Heart left ventricle (tissue), 16 donors: ENCODE data around the gene GRIA1. TPM values are rescaled to one million over a fixed set of nuclear protein-coding genes. Genes with fewer than 3 reads are reported as not detected.

ENCODE experiments used
- ATAC-seq, 4 donors: fragments of 200-7000 bp; cut with Tn5 transposase; one replicate each; pipeline ENCODE4 v1.9.1; 2020 to 2022; ENCODE audit warnings: moderate library complexity in 4 of 4, mild to moderate bottlenecking in 3 of 4, moderate number of reproducible peaks in 1 of 4
- DNase-seq, 5 donors: peaks; one replicate each; pipeline ENCODE4 v3.0.0-alpha.2; 2020
- H3K27ac ChIP-seq, 12 donors: fragments of 200-600 bp; sonication (generic) in 4 of 12; one replicate each; pipeline versions ENCODE4 v1.5.0 to v1.8.0; 2016 to 2022; ENCODE audit warnings: mild to moderate bottlenecking in 2 of 12
- H3K27me3 ChIP-seq, 9 donors: fragments of 200-600 bp; sonication (generic) in 2 of 9; one replicate each; pipeline versions ENCODE4 v1.5.1 to v1.8.0; 2016 to 2022; ENCODE audit warnings: mild to moderate bottlenecking in 3 of 9
- H3K36me3 ChIP-seq, 9 donors: fragments of 200-600 bp; sonication (generic) in 2 of 9; one replicate each; pipeline versions ENCODE4 v1.5.0 to v1.8.0; 2018 to 2022; ENCODE audit warnings: mild to moderate bottlenecking in 2 of 9
- H3K4me1 ChIP-seq, 12 donors: fragments of 200-600 bp; sonication (generic) in 4 of 12; one replicate each; pipeline versions ENCODE4 v1.5.0 to v1.8.0; 2016 to 2022; ENCODE audit warnings: mild to moderate bottlenecking in 3 of 12
- H3K4me3 ChIP-seq, 12 donors: fragments of 200-600 bp; sonication (generic) in 4 of 12; one replicate each; pipeline versions ENCODE4 v1.5.0 to v1.8.0; 2017 to 2022; ENCODE audit warnings: mild to moderate bottlenecking in 9 of 12, moderate library complexity in 4 of 12
- H3K9me3 ChIP-seq, 12 donors: fragments of 200-600 bp; sonication (generic) in 4 of 12; one replicate each; pipeline versions ENCODE4 v1.5.0 to v1.8.0; 2016 to 2022; ENCODE audit warnings: mild to moderate bottlenecking in 1 of 12
- CTCF ChIP-seq, 12 donors: fragments of 200-600 bp; sonication (generic) in 4 of 12; IDR thresholded peaks; one replicate each; pipeline versions ENCODE4 v1.5.0 to v1.8.0; 2018 to 2022; ENCODE audit warnings: antibody characterized with exemption in 12 of 12, mild to moderate bottlenecking in 5 of 12
- POLR2A ChIP-seq, 2 donors: fragments of 450-650 bp; IDR thresholded peaks; one replicate each; pipeline ENCODE4 v1.6.1; 2017; ENCODE audit warnings: antibody characterized with exemption in 2 of 2, mild to moderate bottlenecking in 2 of 2, moderate library complexity in 2 of 2
- WGBS, 4 donors: extraction: QIAGEN DNeasy Blood & Tissue Kit in 2 of 4; methylation state at CpG; one replicate each; pipeline versions ENCODE4 v1.1.5 to v1.1.7; 2013 to 2018; 5-methylcytosine and 5-hydroxymethylcytosine counted together
- intact Hi-C, 10 donors: fragments of 100-400 bp; cut with DNase I; formaldehyde crosslinking; loops; one replicate each; pipeline versions ENCODE4 v1.11.1 to v1.14.2; 2022
- polyA plus RNA-seq, 2 donors: library from polyadenylated mRNA; stranded (reverse); fragments of 200-250 nt; gene quantifications; one replicate each; pipeline ENCODE4 v1.2.3, GENCODE V29; 2013
- total RNA-seq, 9 donors: library from RNA; depleted of rRNA in 2 of 9; stranded (reverse); fragments of >200 nt in 2 of 9; fragmentation: NEBNext Ultra II Directional in 3 of 9; extraction: Animal tissue kit (Norgen Biotek cat#: 25700) in 3 of 9; gene quantifications; one replicate each; pipeline versions ENCODE4 v1.1.0 to v1.2.4, GENCODE V29; 2016 to 2023
- donor health status: ischemic (EF 13 %, LVEDD 7.1; RV severe dilation, severe dysfunction).
- donor health status: healthy with polysubstance abuse.
- donor health status: DM: no; HTN: yes; CAD: no.
- donor health status: DM: no; HTN: no; CAD: no.
- donor health status: ischemic (EF 25% LVEDD 6.9; RV normal size, moderate dysfunction).
- donor health status: ischemic (EF 25% LVEDD 5.7; RV mildly dilated, moderate dysfunction).
- donor health status: healthy.
- donor health status: DM: yes; HTN: yes; CAD: no.
- donor health status: ischemic (EF 35%, LVEDD 5.7; RV mildly dilated, moderate dysfunction).
- donor health status: nonischemic (EF 11% LVEDD 7.7; RV severe dilation, severe dysfunction).
- donor health status: DM: yes; HTN: yes; CAD: no.
- donor health status: PGD.
- donor health status: ischemic (EF 29% LVEDD 5.4; RV normal size, mild dysfunction).
- donor health status: nonischemic (EF 23%, LVEDD 6.1; RV moderate dilation, normal function).

Gene GRIA1
- total and polyA plus RNA-seq, 11 donors = 0.07 to 1.5 (median 0.37) TPM; not detected in 3

- no peak for ATAC-seq
- Histone ChIP-seq H3K27ac (no peak overlapping the region), H3K4me1 (no peaks in the 10 kb centered on the region), H3K9me3 (no peaks in the 10 kb centered on the region), H3K27me3 (no peaks in the 10 kb centered on the region), H3K4me3 (no peak overlapping the region), H3K36me3 (no peaks in the 10 kb centered on the region)
- DNase-seq = no peak
- intact Hi-C loops = no loop called here
- no peak for TF ChIP-seq POLR2A (IDR thresholded peaks at IDR 0.05)
- no peak for TF ChIP-seq CTCF (IDR thresholded peaks at IDR 0.05)
These were observed 301.8 kb downstream of the GRIA1 start for GRCh38 chr5:153792305-153792704.

- H3K36me3 ChIP-seq = no peaks in the 10 kb centered on the region
- H3K27me3 ChIP-seq = no peaks in the 10 kb centered on the region
- no peaks in the 10 kb centered on the region for H3K9me3 ChIP-seq
- no peaks in the 10 kb centered on the region for H3K4me1 ChIP-seq
- ATAC-seq = no peak
- DNase-seq = no peak
- no peak overlapping the region for H3K27ac ChIP-seq
- H3K4me3 ChIP-seq = no peak overlapping the region
- TF ChIP-seq POLR2A (IDR thresholded peaks at IDR 0.05) (no peak), CTCF (IDR thresholded peaks at IDR 0.05) (no peak)
- WGBS, 4 donors = 96 to 100% (median 98%) methylated on average over 1 of the region's 1 CpG
- intact Hi-C loops = no loop called here
These were observed 303.2 kb downstream of the GRIA1 start for GRCh38 chr5:153793699-153794098.

DNA sequence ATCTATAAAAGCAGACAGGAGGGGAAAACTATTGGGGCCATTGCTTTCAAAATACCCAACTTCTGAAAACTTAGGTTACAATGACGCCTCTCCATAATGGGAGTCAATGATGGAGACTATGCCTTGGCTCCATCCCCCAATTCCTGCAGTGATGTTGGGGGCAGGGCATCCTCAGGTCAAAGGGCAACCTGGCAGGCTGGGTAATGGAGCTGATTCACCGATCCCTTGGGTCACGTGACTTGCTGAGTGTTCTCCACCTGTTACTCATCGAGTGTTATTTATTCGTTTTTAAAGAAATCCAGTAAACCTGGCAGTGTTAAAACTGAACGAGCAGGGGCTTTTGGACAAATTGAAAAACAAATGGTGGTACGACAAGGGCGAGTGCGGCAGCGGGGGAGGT is 303.9 kb downstream of the GRIA1 start:
- H3K27me3 ChIP-seq = no peaks in the 10 kb centered on the region
- DNase-seq (no peak), ATAC-seq (no peak)
- H3K4me3 ChIP-seq = no peak overlapping the region
- no peaks in the 10 kb centered on the region for H3K36me3 ChIP-seq
- no peak overlapping the region for H3K27ac ChIP-seq
- WGBS, 4 donors = 93 to 95% (median 94%) methylated on average over 10 of the region's 10 CpGs
- intact Hi-C loops = no loop called here
- H3K9me3 ChIP-seq = no peaks in the 10 kb centered on the region
- TF ChIP-seq POLR2A (IDR thresholded peaks at IDR 0.05) (no peak), CTCF (IDR thresholded peaks at IDR 0.05) (no peak)
- H3K4me1 ChIP-seq = no peaks in the 10 kb centered on the region

DNA sequence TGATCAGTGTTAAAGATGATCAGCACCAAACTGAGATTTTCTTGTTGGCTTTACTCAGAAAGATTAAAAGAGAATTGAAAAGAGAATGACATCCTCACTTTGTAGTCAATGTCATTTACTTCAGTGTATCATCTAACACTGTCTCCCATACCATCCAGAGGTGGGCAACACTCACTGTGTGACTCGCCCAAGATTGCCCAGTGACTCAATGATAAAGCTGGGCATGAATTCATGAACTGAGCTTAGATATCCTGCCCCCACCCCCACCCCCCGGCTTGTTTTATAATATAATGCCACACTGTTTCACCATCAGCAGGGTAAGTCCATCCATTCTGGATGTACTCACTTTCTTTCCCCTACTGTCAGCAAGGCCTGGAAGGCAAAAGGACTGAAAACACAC is 306.1 kb downstream of the GRIA1 start:
- ATAC-seq (no peak), DNase-seq (no peak)
- H3K27me3 ChIP-seq = no peaks in the 10 kb centered on the region
- no peak for TF ChIP-seq CTCF (IDR thresholded peaks at IDR 0.05)
- no peak for TF ChIP-seq POLR2A (IDR thresholded peaks at IDR 0.05)
- H3K36me3 ChIP-seq = no peaks in the 10 kb centered on the region
- no peaks in the 10 kb centered on the region for H3K9me3 ChIP-seq
- no peak overlapping the region for H3K27ac ChIP-seq
- intact Hi-C loops = no loop called here
- no peaks in the 10 kb centered on the region for H3K4me1 ChIP-seq
- 88 to 95% (median 94%) methylated on average over 2 of the region's 2 CpGs for WGBS, 4 donors
- no peak overlapping the region for H3K4me3 ChIP-seq
